ENCODE measurements around the gene RABGGTA.

- no peak for TF ChIP-seq POLR2A (IDR thresholded peaks at IDR 0.05; ENCODE audit: low read depth, low read length)
- no peak for TF ChIP-seq TAF1 (IDR thresholded peaks at IDR 0.05; ENCODE audit: low read depth, low read length)
- TF ChIP-seq POLR2AphosphoS5 (IDR thresholded peaks at IDR 0.05; ENCODE audit: low read depth, low read length) = no peak
- TF ChIP-seq POU2F2 (IDR thresholded peaks at IDR 0.05; ENCODE audit: low read depth, low read length) = no peak
These were observed 10.6 kb downstream of the RABGGTA start for GRCh38 chr14:24260780-24261157.
